ENCODE results near the gene MRPS14.

The MRPS14 gene

GRCh38 chr1:175019524-175019923, 3.7 kb downstream of the MRPS14 start:
- no peak for DNase-seq

DNA sequence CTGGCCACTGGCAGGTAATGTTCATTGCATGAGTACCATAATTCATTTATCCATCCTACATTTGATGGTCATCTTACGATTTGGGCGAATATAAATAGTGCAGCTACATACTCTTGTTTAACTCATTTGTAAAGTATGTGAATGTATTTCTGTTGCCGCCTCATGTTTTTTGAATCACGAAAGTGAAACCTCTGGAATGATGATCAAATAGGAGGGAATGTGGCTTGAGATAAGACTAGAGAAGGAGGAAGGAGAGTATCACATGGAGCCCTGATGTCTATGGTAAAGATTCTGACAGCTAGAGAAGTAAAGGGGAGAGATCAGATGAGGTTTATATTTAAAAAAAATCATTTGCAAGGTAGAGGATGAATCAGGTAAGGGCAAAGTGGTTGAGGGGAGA, 8.0 kb downstream of the MRPS14 start:
- no peak for DNase-seq

DNA sequence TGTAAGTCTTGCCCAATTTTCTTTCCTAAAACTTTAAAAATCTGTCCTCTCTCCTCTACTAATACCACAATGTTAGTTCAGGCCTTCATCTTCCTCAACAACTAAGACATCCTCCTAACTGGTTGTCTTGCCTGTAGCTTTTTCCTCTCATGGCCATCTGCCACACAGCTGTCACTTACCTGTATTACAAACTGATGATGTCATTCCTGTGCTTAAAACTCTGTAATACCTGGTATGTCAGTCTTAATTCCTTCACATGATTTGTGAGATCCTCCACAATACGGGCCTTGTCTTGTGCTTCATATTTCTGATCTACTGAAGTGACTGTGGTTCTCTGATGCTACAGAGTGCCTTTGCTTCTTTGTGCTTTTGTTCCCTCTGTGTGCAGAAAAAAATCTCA, 9.8 kb downstream of the MRPS14 start:
- DNase-seq: no peak

DNA sequence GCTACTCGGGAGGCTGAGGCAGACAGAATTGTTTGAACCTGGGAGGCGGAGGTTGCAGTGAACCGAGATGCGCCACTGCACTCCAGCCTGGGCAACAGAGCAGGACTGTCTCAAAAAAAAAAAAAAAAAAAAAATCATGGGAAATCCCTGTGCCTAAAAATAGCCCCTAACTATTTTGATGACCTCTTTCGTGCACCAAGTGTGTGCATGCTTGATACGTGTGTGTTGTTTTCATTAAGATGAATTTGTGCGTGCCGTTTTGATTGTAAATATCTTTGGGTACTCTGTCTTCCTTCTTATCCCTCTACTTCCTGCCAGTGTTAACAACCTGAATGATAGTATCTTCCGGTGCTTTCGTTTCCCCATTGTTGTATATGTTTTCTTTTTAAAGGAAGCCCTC, 13.7 kb downstream of the MRPS14 start:
- no peak for DNase-seq

GRCh38 chr1:175005085-175005783, 18.0 kb downstream of the MRPS14 start:
- peak; percentile 40 for DNase-seq

- no peak for DNase-seq
Observed at GRCh38 chr1:175003521-175003920, 19.7 kb downstream of the MRPS14 start.

DNA sequence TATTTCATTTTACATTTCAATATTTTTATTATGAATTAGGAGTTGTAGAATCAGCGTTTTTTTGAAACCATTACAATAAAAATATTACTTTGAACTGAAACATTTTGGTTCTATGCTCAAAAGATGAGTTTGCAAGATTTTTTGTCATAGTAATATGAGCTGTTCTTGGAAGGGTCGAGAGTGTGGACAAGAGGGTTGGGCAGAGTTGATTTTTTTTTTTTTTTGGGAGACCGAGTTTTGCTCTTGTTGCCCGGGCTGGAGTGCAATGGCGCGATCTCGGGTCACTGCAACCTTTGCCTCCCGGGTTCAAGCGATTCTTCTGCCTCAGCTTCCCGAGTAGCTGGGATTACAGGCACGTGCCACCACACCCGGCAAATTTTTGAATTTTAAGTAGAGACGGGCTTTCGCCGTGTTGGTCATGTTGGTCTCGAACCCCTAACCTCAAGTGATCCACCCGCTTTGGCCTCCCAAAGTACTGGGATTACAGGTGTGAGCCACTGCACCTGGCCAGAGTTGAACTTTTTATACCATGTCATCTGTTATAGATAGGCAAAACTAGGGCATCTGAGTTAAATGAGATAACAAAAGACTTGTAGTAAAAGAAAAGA, 20.2 kb downstream of the MRPS14 start:
- no peak for DNase-seq

GRCh38 chr1:175000697-175001187, 22.5 kb downstream of the MRPS14 start:
- peak; percentile 54 for DNase-seq

GRCh38 chr1:174999936-175000696, 23.1 kb downstream of the MRPS14 start, which contains the start of gene CACYBP:
Gene CACYBP, plus strand, starts transcription at chr1:174999947. Its CDS starts 234 bp downstream, at chr1:175000181.
- DNase-seq: peak; percentile 37

GRCh38 chr1:174999216-174999935, 23.8 kb downstream of the MRPS14 start:
- peak; percentile 98 for DNase-seq

- DNase-seq: peak; percentile 68
Observed at GRCh38 chr1:174998569-174999215, 24.5 kb downstream of the MRPS14 start.

- DNase-seq: no peak
Observed at GRCh38 chr1:174997041-174997440, 26.2 kb downstream of the MRPS14 start.

DNA sequence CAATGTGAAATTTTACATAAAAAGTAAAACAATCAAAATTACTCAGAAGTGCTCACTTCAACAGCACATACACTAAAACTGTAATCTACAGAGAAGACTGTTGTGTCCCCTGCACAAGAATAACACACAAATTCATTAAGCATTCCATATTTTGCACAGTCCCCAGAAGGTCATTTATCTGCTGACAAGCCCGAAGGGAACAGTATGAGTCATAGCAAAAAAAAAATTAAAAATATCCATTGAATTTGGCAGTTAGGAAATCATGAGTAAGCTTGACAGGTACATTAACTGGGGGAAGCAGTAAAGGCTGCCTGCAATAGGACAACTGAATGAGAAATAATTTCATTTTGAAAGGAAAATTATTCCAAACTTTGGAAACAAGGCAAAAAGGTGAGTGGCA, 26.7 kb downstream of the MRPS14 start:
- DNase-seq: no peak

GRCh38 chr1:174995916-174996315, 27.3 kb downstream of the MRPS14 start:
- no peak for DNase-seq

DNA sequence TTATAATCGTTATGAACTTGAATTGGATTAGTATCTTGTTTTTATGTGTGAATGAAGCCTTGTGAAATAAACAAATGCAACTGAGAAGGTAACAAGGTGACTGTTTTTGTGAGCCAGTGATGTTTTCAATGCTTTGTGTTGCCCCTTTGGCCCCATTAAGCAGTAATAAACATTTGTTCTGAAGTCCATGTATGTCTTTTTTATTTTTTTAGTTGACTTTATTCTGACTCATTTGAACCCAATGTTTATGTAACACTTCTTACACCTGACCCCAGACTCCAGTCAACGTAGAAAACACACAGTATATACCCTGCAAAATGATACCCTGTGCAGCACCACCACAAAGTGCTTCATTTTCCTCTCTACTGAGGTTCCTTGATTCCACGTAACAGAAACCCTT, 28.1 kb downstream of the MRPS14 start:
- no peak for DNase-seq

DNA sequence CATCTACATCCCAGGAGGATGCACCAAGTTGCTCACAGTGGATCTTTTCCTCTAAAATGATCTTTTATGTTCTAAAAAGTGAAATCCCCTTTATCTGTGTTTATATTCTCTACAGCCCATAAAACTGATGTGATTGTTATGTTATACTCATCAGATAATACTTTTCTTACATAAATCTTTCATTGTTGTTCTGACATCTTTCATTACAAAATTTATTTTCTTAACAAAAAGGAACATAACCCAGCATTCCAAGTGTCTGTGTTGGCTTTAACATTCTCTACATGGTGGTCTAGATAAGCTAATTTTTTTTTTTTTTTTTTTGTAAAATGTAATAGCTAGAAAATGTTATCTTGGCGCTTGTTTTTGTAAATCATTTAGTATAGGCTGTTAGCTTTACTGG, 31.8 kb downstream of the MRPS14 start:
- DNase-seq: no peak

DNA sequence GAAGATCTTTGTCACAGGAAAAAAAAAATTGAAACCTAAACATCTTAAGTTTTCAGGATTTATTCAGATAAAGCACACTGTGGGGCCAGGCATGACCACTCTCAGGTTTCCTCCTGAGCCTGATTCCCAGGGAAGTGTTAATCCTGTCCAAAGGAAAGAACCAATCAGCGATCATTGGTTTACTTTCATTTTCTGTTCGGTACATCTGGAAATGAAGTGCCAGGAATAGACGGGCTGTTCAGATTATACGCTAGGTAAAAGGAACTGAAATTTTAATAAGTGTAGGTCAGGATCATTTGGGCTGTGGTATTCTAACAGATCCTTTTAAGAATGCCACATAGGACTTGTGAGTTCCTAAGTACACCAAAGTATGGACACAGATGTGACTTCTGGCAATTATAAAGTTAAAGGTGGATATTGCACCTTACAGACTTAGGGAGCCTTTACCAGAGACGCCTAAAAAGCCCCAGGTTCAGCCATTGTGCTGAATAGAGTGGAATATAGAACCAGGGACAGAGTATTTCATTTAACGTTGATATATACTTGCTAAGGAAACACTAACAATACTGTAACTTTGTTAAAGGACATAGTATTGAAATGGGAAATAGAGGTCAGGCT, 32.7 kb downstream of the MRPS14 start:
- DNase-seq: no peak

GRCh38 chr1:174989536-174990220, 33.5 kb downstream of the MRPS14 start:
- DNase-seq: no peak

DNA sequence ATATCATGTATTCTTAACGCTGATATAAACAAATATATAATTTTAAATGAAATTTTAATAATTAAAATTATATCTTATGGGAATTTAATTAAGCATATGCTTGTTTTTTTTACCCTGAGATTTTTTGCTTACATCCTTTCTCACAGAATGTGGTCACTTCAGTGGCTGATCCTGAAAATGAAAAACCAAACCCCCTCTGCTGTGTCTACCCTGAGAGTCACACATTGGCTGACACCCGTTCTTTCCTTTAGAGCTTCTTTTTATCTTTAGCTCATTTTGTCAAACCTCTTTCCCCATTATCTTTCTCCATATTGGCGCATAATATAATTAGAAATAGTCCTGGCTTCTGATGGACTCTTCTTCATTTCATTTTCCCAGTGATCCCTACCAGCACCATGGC, 34.2 kb downstream of the MRPS14 start:
- no peak for DNase-seq

- DNase-seq: no peak
Observed at GRCh38 chr1:174988539-174988938, 34.7 kb downstream of the MRPS14 start.

DNA sequence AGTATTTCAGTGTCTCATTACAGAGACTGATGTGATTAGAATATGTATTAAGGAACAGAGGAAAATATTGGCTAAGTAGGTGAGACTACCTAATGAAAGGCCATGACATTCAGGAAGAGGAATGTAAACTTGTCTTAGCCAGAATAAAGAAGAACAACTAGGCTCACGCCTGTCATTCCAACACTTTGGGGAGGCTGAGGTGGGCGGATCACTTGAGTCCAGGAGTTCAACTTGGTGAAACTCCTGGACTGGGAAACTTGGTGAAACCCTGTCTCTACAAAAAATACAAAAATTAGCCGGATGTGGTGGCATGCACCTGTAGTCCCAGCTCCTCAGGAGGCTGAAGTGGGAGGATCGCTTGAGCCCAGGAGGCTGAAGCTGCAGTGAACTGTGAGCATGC, 38.3 kb downstream of the MRPS14 start:
- DNase-seq: no peak
